CD4-positive, alpha-beta T cell (primary cell): ENCODE results near the gene VEGFB. TPM values are rescaled to one million over a fixed set of nuclear protein-coding genes. Genes with fewer than 3 reads are reported as not detected.
A peak's percentile ranks its signal among the peaks of the same experiment; 100 is the strongest.

Experiments used
- ATAC-seq: fragments of 200-7000 bp; cut with Tn5 transposase; one replicate; pipeline ENCODE4 v1.10.0; 2022; ENCODE audit warnings: mild to moderate bottlenecking; ENCODE audit not compliant: poor library complexity
- CTCF ChIA-PET: fragments of 350-600 bp; sonication (Branson Sonifier 250); formaldehyde crosslinking; loops from one replicate; lab custom pipeline; 2021; ENCODE audit warnings: antibody characterized with exemption, inconsistent platforms; lab: Charles Lee
- POLR2A ChIA-PET: fragments of 350-600 bp; sonication (Branson Sonifier 250); formaldehyde crosslinking; loops from one replicate; lab custom pipeline; 2021; ENCODE audit warnings: antibody characterized with exemption, inconsistent platforms; lab: Charles Lee
- DNase-seq, 14 experiments: peaks; one replicate each; pipeline ENCODE4 v3.0.0-alpha.2; 2013 to 2020; ENCODE audit warnings: mixed read lengths in 2 of 14
- H3K27ac ChIP-seq, 2 donors: one replicate each; pipeline versions ENCODE4 v1.5.1 to v1.7.0; 2013; ENCODE audit warnings: low read length in 2 of 2, low read depth in 1 of 2, mild to moderate bottlenecking in 1 of 2
- H3K27me3 ChIP-seq, 2 experiments: 1 replicate in 1 of 2; 2 replicates in 1 of 2; pipeline versions ENCODE4 v1.6.1 to v1.7.0; 2013; ENCODE audit warnings: low read length in 2 of 2, control low read depth in 1 of 2, mild to moderate bottlenecking in 1 of 2, moderate library complexity in 1 of 2; ENCODE audit not compliant: insufficient read depth in 2 of 2, control insufficient read depth in 1 of 2
- H3K36me3 ChIP-seq: one replicate; pipeline ENCODE4 v1.6.1; 2013; ENCODE audit warnings: low read length, control low read depth; ENCODE audit not compliant: insufficient read depth
- H3K4me1 ChIP-seq: one replicate; pipeline ENCODE4 v1.6.1; 2013; ENCODE audit warnings: low read length, control low read depth; ENCODE audit not compliant: insufficient read depth
- H3K4me3 ChIP-seq: one replicate; pipeline ENCODE4 v1.5.1; 2013; ENCODE audit warnings: mild to moderate bottlenecking, low read length, moderate library complexity
- H3K9me3 ChIP-seq, 2 experiments: 1 replicate in 1 of 2; 2 replicates in 1 of 2; pipeline versions ENCODE4 v1.6.1 to v1.7.0; 2013; ENCODE audit warnings: low read length in 2 of 2, mild to moderate bottlenecking in 2 of 2, control low read depth in 1 of 2, moderate library complexity in 1 of 2; ENCODE audit not compliant: control insufficient read depth in 1 of 2, insufficient read depth in 1 of 2
- H3K27ac Mint-ChIP-seq: one replicate; pipeline ENCODE4 v1.8.0; 2020; ENCODE audit warnings: mixed read lengths
- H3K27me3 Mint-ChIP-seq: one replicate; pipeline ENCODE4 v1.8.0; 2021; ENCODE audit warnings: mixed read lengths
- H3K36me3 Mint-ChIP-seq: one replicate; pipeline ENCODE4 v1.8.0; 2021; ENCODE audit warnings: low read depth, mixed read lengths
- H3K4me1 Mint-ChIP-seq: one replicate; pipeline ENCODE4 v1.8.0; 2021; ENCODE audit warnings: low read depth, mixed read lengths
- H3K4me3 Mint-ChIP-seq: one replicate; pipeline ENCODE4 v1.8.0; 2020; ENCODE audit warnings: mild to moderate bottlenecking, mixed read lengths
- H3K9me3 Mint-ChIP-seq: one replicate; pipeline ENCODE4 v1.8.0; 2020; ENCODE audit warnings: mixed read lengths
- CTCF ChIP-seq: fragments of 200-600 bp; IDR thresholded peaks from one replicate; pipeline ENCODE4 v1.8.0; 2022; ENCODE audit warnings: antibody characterized with exemption, mild to moderate bottlenecking
- intact Hi-C, 2 experiments: fragments of 100-400 bp; cut with DNase I in 1 of 2; cut with micrococcal nuclease in 1 of 2; formaldehyde crosslinking; loops; one replicate each; pipeline versions ENCODE4 v1.15.1 to v1.9.0; 2023 to 2025; cut with DNase I, micrococcal nuclease
- total RNA-seq, 174 experiments: library from RNA in 2 of 174; stranded (reverse) in 2 of 174; gene quantifications; one replicate each; pipeline ENCODE4 v1.2.3 and lab custom pipeline; 2021 to 2026

Gene VEGFB
- total RNA-seq, 2 experiments from 2014 or later, result 39.7 to 48.7 TPM

- TF ChIP-seq CTCF, result no peak
- no peak overlapping the region for H3K4me3 Mint-ChIP-seq
- H3K36me3 ChIP-seq, result peaks cover 24% of the 10 kb centered on the region
- peaks cover 13% of the 10 kb centered on the region for H3K36me3 Mint-ChIP-seq
- H3K27ac Mint-ChIP-seq, result no peak overlapping the region
- no peaks in the 10 kb centered on the region for H3K4me1 Mint-ChIP-seq
- no peak overlapping the region for H3K27ac ChIP-seq
- no peaks in the 10 kb centered on the region for H3K27me3 Mint-ChIP-seq
- peaks cover 7% of the 10 kb centered on the region for H3K4me1 ChIP-seq
- no peaks in the 10 kb centered on the region for H3K27me3 ChIP-seq
- ChIA-PET POLR2A (no interaction called here), CTCF (interaction anchor here (1.0 kb wide), 1 partner anchor 54 kb away, joined by 3 read pairs; no protein-coding TSS in a partner anchor)
- no peak for DNase-seq
- no peaks in the 10 kb centered on the region for H3K9me3 Mint-ChIP-seq
- intact Hi-C loops, result loop anchor here in 1 of 2 experiments (10.0 kb wide), 1 partner anchor 396 kb away; no protein-coding TSS in a partner anchor
- H3K9me3 ChIP-seq, result no peaks in the 10 kb centered on the region
- ATAC-seq, result no peak
- H3K4me3 ChIP-seq, result no peak overlapping the region
Observed at GRCh38 chr11:64258356-64258755, 24.0 kb downstream of the VEGFB start.

DNA sequence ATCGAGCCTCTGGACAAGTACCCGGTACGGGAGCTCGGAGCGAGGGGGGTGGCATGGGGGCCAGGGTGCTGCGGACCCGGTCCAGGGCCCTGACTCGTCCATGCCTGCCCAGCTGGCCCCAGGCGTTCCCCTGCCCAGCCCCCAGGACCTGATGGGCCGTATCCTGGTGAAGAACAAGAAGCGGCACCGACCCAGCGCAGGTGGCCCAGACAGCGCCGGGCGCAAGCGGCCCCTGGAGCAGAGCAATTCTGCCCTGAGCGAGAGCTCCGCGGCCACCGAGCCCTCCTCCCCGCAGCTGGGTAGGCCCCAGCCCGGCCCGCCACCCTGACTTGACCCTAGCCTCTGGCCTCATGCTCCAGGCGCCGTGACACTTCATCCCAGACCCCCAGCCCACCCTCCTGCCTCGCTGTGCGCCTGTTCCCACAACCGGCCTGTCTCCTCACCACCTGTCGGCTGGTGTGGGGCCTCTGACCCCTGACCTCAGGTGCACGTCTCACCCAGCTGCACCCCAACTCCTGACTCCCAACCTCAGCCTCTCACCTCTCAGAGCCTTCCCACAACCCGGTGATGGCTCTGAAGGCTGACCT is 24.7 kb downstream of the VEGFB start:
- no peak for TF ChIP-seq CTCF
- Histone ChIP-seq H3K9me3 (no peaks in the 10 kb centered on the region), H3K4me3 (no peak overlapping the region), H3K4me1 (peaks cover 7% of the 10 kb centered on the region), H3K27ac (no peak overlapping the region), H3K27me3 (no peaks in the 10 kb centered on the region), H3K36me3 (peaks cover 24% of the 10 kb centered on the region)
- H3K9me3 Mint-ChIP-seq, result no peaks in the 10 kb centered on the region
- no peak overlapping the region for H3K4me3 Mint-ChIP-seq
- ChIA-PET CTCF (interaction anchor here (1.0 kb wide), 1 partner anchor 55 kb away, joined by 3 read pairs; no protein-coding TSS in a partner anchor), POLR2A (no interaction called here)
- no peaks in the 10 kb centered on the region for H3K27me3 Mint-ChIP-seq
- DNase-seq (no peak), ATAC-seq (no peak)
- H3K36me3 Mint-ChIP-seq, result peaks cover 13% of the 10 kb centered on the region
- intact Hi-C loops, result loop anchor here in 1 of 2 experiments (10.0 kb wide), 1 partner anchor 396 kb away; no protein-coding TSS in a partner anchor
- no peaks in the 10 kb centered on the region for H3K4me1 Mint-ChIP-seq
- H3K27ac Mint-ChIP-seq, result no peak overlapping the region

GRCh38 chr11:64259533-64260067 is 25.2 kb downstream of the VEGFB start:
- ChIA-PET POLR2A (no interaction called here), CTCF (no interaction called here)
- H3K9me3 Mint-ChIP-seq, result no peaks in the 10 kb centered on the region
- intact Hi-C loops, result loop anchor here in 1 of 2 experiments (10.0 kb wide), 1 partner anchor 395 kb away; no protein-coding TSS in a partner anchor
- H3K36me3 Mint-ChIP-seq, result peaks cover 13% of the 10 kb centered on the region
- Histone ChIP-seq H3K27ac (no peak overlapping the region), H3K4me3 (no peak overlapping the region), H3K4me1 (peaks cover 7% of the 10 kb centered on the region), H3K27me3 (no peaks in the 10 kb centered on the region), H3K36me3 (peaks cover 24% of the 10 kb centered on the region), H3K9me3 (no peaks in the 10 kb centered on the region)
- H3K27ac Mint-ChIP-seq, result no peak overlapping the region
- DNase-seq (peak in 1 of 14 experiments; percentile 40), ATAC-seq (no peak)
- H3K4me1 Mint-ChIP-seq, result no peaks in the 10 kb centered on the region
- no peak overlapping the region for H3K4me3 Mint-ChIP-seq
- H3K27me3 Mint-ChIP-seq, result no peaks in the 10 kb centered on the region
- no peak for TF ChIP-seq CTCF
